Neural progenitor cell (in vitro differentiated cells): ENCODE measurements around the gene CHORDC1. TPM values are rescaled to one million over a fixed set of nuclear protein-coding genes. Genes with fewer than 3 reads are reported as not detected.
"Not testable (repeated sequence)": the region's sequence is repeated elsewhere in the genome, so short reads cannot be mapped to it uniquely, and the experiment has no call there.

ENCODE experiments used
- DNase-seq: peaks from one replicate; pipeline ENCODE4 v3.0.0-alpha.2; 2016; ENCODE audit warnings: low spot score
- H2AFZ ChIP-seq: fragments of 200-600 bp; sonication (generic); replicated peaks from 2 replicates; pipeline ENCODE4 v1.6.1; 2016; ENCODE audit warnings: antibody characterized with exemption
- H3F3A ChIP-seq: fragments of 200-600 bp; sonication (generic); 2 replicates; pipeline ENCODE4 v1.6.1; 2016; ENCODE audit warnings: antibody characterized with exemption, low read depth
- H3K27ac ChIP-seq: fragments of 200-600 bp; sonication (generic); 2 replicates; pipeline ENCODE4 v1.5.1; 2016; ENCODE audit warnings: mild to moderate bottlenecking
- H3K27me3 ChIP-seq: fragments of 200-600 bp; sonication (generic); 2 replicates; pipeline ENCODE4 v1.6.1; 2016; ENCODE audit warnings: mild to moderate bottlenecking, moderate library complexity
- H3K36me3 ChIP-seq: fragments of 200-600 bp; sonication (generic); 2 replicates; pipeline ENCODE4 v1.5.1; 2016
- H3K4me1 ChIP-seq: fragments of 200-600 bp; sonication (generic); 2 replicates; pipeline ENCODE4 v1.6.1; 2016; ENCODE audit warnings: mixed run types
- H3K4me2 ChIP-seq: fragments of 200-600 bp; sonication (generic); 2 replicates; pipeline ENCODE4 v1.6.1; 2016
- H3K4me3 ChIP-seq: fragments of 200-600 bp; sonication (generic); 2 replicates; pipeline ENCODE4 v1.5.1; 2016
- H3K79me2 ChIP-seq: fragments of 200-600 bp; sonication (generic); 2 replicates; pipeline ENCODE4 v1.6.1; 2016; ENCODE audit warnings: low read depth
- H3K9ac ChIP-seq: fragments of 200-600 bp; sonication (generic); 2 replicates; pipeline ENCODE4 v1.6.1; 2016
- H3K9me3 ChIP-seq: fragments of 200-600 bp; sonication (generic); 2 replicates; pipeline ENCODE4 v1.5.1; 2016; ENCODE audit warnings: low read depth
- H4K20me1 ChIP-seq: fragments of 200-600 bp; sonication (generic); 2 replicates; pipeline ENCODE4 v1.6.1; 2016; ENCODE audit warnings: low read depth
- H3K27ac Mint-ChIP-seq: 3 replicates; pipeline ENCODE4 v1.8.0; 2021; ENCODE audit warnings: mixed read lengths
- H3K27me3 Mint-ChIP-seq: 2 replicates; pipeline ENCODE4 v1.8.0; 2022; ENCODE audit warnings: low read depth, mild to moderate bottlenecking, inconsistent platforms, moderate library complexity, mixed read lengths; ENCODE audit not compliant: insufficient read depth
- H3K36me3 Mint-ChIP-seq: 3 replicates; pipeline ENCODE4 v1.8.0; 2021; ENCODE audit warnings: mixed read lengths
- H3K4me1 Mint-ChIP-seq: 3 replicates; pipeline ENCODE4 v1.8.0; 2021; ENCODE audit warnings: mixed read lengths
- H3K4me3 Mint-ChIP-seq: 3 replicates; pipeline ENCODE4 v1.8.0; 2021; ENCODE audit warnings: mild to moderate bottlenecking, moderate library complexity, mixed read lengths
- H3K9me3 Mint-ChIP-seq: 3 replicates; pipeline ENCODE4 v1.8.0; 2020; ENCODE audit warnings: mixed read lengths
- CTCF ChIP-seq: fragments of 200-600 bp; sonication (generic); IDR thresholded peaks from 2 replicates; pipeline ENCODE4 v1.5.1; 2017; ENCODE audit warnings: antibody characterized with exemption, mild to moderate bottlenecking
- EZH2 ChIP-seq: fragments of 200-600 bp; sonication (generic); IDR thresholded peaks from 2 replicates; pipeline ENCODE4 v1.6.1; 2017; ENCODE audit warnings: antibody characterized with exemption, mild to moderate bottlenecking, moderate library complexity
- EZH2phosphoT487 ChIP-seq: fragments of 200-600 bp; sonication (generic); IDR thresholded peaks from 2 replicates; pipeline ENCODE4 v1.6.1; 2017; ENCODE audit warnings: antibody characterized with exemption
- total RNA-seq: library from RNA; depleted of rRNA; stranded (reverse); fragments of >200 nt; gene quantifications from 2 replicates; pipeline ENCODE4 v1.2.3, GENCODE V29; 2015; ENCODE audit warnings: low replicate concordance

The CHORDC1 gene
- total RNA-seq, 1 donor from 2014 or later = 120 TPM

DNA sequence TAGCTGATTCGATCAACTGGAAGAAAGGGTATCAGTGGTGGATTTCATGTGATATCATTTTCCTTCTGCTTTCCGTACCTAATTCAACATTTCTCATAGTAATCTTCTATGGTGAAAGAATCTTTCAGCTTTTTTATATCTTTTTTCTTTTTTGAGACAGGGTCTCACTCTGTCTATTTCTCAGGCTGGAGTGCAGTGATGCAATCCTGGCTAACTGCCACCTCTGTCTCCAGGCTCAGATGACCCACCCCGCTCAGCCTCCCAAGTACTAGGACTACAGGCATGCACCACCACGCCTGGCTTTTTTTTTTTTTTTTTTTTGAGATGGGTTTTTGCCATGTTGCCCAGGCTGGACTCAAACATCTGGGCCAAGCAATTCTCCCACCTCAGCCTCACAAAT is 18.6 kb upstream of the CHORDC1 start:
- H3K36me3 Mint-ChIP-seq = no peaks in the 10 kb centered on the region
- Histone ChIP-seq H3F3A (peaks cover 4% of the 10 kb centered on the region), H3K4me2 (peak overlapping the region; percentile 62), H3K27ac (no peak overlapping the region), H3K4me1 (peaks cover 28% of the 10 kb centered on the region), H3K36me3 (no peaks in the 10 kb centered on the region), H3K27me3 (no peaks in the 10 kb centered on the region), H3K4me3 (no peak overlapping the region), H3K79me2 (no peaks in the 10 kb centered on the region), H3K9me3 (no peaks in the 10 kb centered on the region), H3K9ac (no peak overlapping the region), H4K20me1 (no peaks in the 10 kb centered on the region), H2AFZ (peak overlapping the region; percentile 80)
- TF ChIP-seq EZH2 (no peak), EZH2phosphoT487 (no peak), CTCF (no peak)
- no peak for DNase-seq
- H3K4me1 Mint-ChIP-seq = peaks cover 16% of the 10 kb centered on the region
- H3K4me3 Mint-ChIP-seq = no peak overlapping the region
- H3K9me3 Mint-ChIP-seq = no peaks in the 10 kb centered on the region
- H3K27ac Mint-ChIP-seq = no peak overlapping the region
- H3K27me3 Mint-ChIP-seq = no peaks in the 10 kb centered on the region

- peak overlapping the region; percentile 80 for H2AFZ ChIP-seq
- not testable (repeated sequence) for H3K36me3 Mint-ChIP-seq, DNase-seq, H3K27me3 Mint-ChIP-seq, H3K4me3 Mint-ChIP-seq, H3K9me3 ChIP-seq, H3K36me3 ChIP-seq, H3K79me2 ChIP-seq, H3K9me3 Mint-ChIP-seq, H4K20me1 ChIP-seq, H3F3A ChIP-seq, H3K27ac ChIP-seq, H3K27me3 ChIP-seq, H3K9ac ChIP-seq
- peak overlapping the region; percentile 62 for H3K4me2 ChIP-seq
- peaks cover 28% of the 10 kb centered on the region for H3K4me1 ChIP-seq
- peak overlapping the region; percentile 22 for H3K4me3 ChIP-seq
- H3K27ac Mint-ChIP-seq = peak overlapping the region; percentile 90
- H3K4me1 Mint-ChIP-seq = peaks cover 16% of the 10 kb centered on the region
These were observed 17.3 kb upstream of the CHORDC1 start for GRCh38 chr11:90239967-90240636.

- Histone ChIP-seq H3F3A (peaks cover 4% of the 10 kb centered on the region), H3K79me2 (no peaks in the 10 kb centered on the region), H4K20me1 (no peaks in the 10 kb centered on the region), H3K9ac (no peak overlapping the region), H3K27me3 (no peaks in the 10 kb centered on the region), H3K36me3 (no peaks in the 10 kb centered on the region), H3K9me3 (no peaks in the 10 kb centered on the region), H3K4me2 (no peak overlapping the region), H3K4me3 (no peak overlapping the region), H3K27ac (no peak overlapping the region), H3K4me1 (peaks cover 15% of the 10 kb centered on the region), H2AFZ (no peak overlapping the region)
- Mint-ChIP-seq H3K27me3 (no peaks in the 10 kb centered on the region), H3K4me3 (no peak overlapping the region), H3K9me3 (no peaks in the 10 kb centered on the region), H3K27ac (no peak overlapping the region), H3K4me1 (peaks cover 13% of the 10 kb centered on the region), H3K36me3 (no peaks in the 10 kb centered on the region)
- no peak for DNase-seq
- TF ChIP-seq EZH2 (no peak), CTCF (no peak), EZH2phosphoT487 (no peak)
These were observed 14.2 kb upstream of the CHORDC1 start for GRCh38 chr11:90237004-90237403.

- no peaks in the 10 kb centered on the region for H3K27me3 ChIP-seq
- no peak overlapping the region for H3K4me3 ChIP-seq
- H3K4me1 Mint-ChIP-seq = peaks cover 3% of the 10 kb centered on the region
- no peak overlapping the region for H3K27ac Mint-ChIP-seq
- H3K9me3 ChIP-seq = no peaks in the 10 kb centered on the region
- H3K36me3 ChIP-seq = no peaks in the 10 kb centered on the region
- no peak overlapping the region for H3K27ac ChIP-seq
- no peak overlapping the region for H2AFZ ChIP-seq
- H3K9me3 Mint-ChIP-seq = no peaks in the 10 kb centered on the region
- no peaks in the 10 kb centered on the region for H3K27me3 Mint-ChIP-seq
- no peaks in the 10 kb centered on the region for H4K20me1 ChIP-seq
- no peaks in the 10 kb centered on the region for H3F3A ChIP-seq
- TF ChIP-seq EZH2 = no peak
- no peak for TF ChIP-seq EZH2phosphoT487
- no peak for TF ChIP-seq CTCF
- no peak overlapping the region for H3K4me2 ChIP-seq
- no peaks in the 10 kb centered on the region for H3K79me2 ChIP-seq
- H3K4me3 Mint-ChIP-seq = no peak overlapping the region
- DNase-seq = no peak
- no peaks in the 10 kb centered on the region for H3K36me3 Mint-ChIP-seq
- H3K4me1 ChIP-seq = peaks cover 12% of the 10 kb centered on the region
- no peak overlapping the region for H3K9ac ChIP-seq
These were observed 12.7 kb upstream of the CHORDC1 start for GRCh38 chr11:90235526-90235925.
